GM12875 (cell line): ENCODE results near the gene CBLC.
A peak's percentile ranks its signal among the peaks of the same experiment; 100 is the strongest.

ENCODE experiments used
- H3K4me3 ChIP-seq: one replicate; pipeline ENCODE4 v1.5.1; 2011; ENCODE audit warnings: low read depth, low read length, control low read depth
- CTCF ChIP-seq: IDR thresholded peaks from 2 replicates; pipeline ENCODE4 v1.5.1; 2011; ENCODE audit warnings: low read depth, mild to moderate bottlenecking, control low read depth, inconsistent platforms, low read length, moderate library complexity, borderline replicate concordance; ENCODE audit not compliant: insufficient read depth

CBLC gene

GRCh38 chr19:44746616-44746945 lies 31.1 kb upstream of the CBLC start:
- no peak overlapping the region for H3K4me3 ChIP-seq
- TF ChIP-seq CTCF, result no peak

- H3K4me3 ChIP-seq, result peak overlapping the region; percentile 40
- no peak for TF ChIP-seq CTCF
These were observed 30.5 kb upstream of the CBLC start for GRCh38 chr19:44746946-44747738.

GRCh38 chr19:44747739-44748425 lies 29.8 kb upstream of the CBLC start:
- TF ChIP-seq CTCF, result no peak
- peak overlapping the region; percentile 40 for H3K4me3 ChIP-seq

GRCh38 chr19:44748426-44749254 lies 29.1 kb upstream of the CBLC start, which contains the start of gene BCL3:
BCL3 (plus strand) TSS chr19:44748708; CDS start chr19:44748791, 83 bp downstream.
- no peak for TF ChIP-seq CTCF
- H3K4me3 ChIP-seq, result peak within 1 kb of the TSS; percentile 67

- H3K4me3 ChIP-seq, result peak overlapping the region; percentile 67
- TF ChIP-seq CTCF, result no peak
These were observed 28.4 kb upstream of the CBLC start for GRCh38 chr19:44749292-44749691.

- peak overlapping the region; percentile 67 for H3K4me3 ChIP-seq
- TF ChIP-seq CTCF, result no peak
These were observed 27.7 kb upstream of the CBLC start for GRCh38 chr19:44749994-44750393.
